Forelimb muscle (tissue), 1 donor: ENCODE data around the gene CD99L2. TPM values are rescaled to one million over a fixed set of nuclear protein-coding genes. Genes with fewer than 3 reads are reported as not detected.
"Not testable (repeated sequence)": the region's sequence is repeated elsewhere in the genome, so short reads cannot be mapped to it uniquely, and the experiment has no call there.

Source experiments
- DNase-seq: peaks from one replicate; pipeline ENCODE4 v3.0.0-alpha.2; 2013; ENCODE audit warnings: low read depth
- polyA plus RNA-seq: library from polyadenylated mRNA; unstranded; fragments of 120-200 nt; gene quantifications from one replicate; pipeline ENCODE4 v1.2.1, GENCODE V29; 2013; ENCODE audit not compliant: insufficient read length

The CD99L2 gene
- polyA plus RNA-seq, 1 donor = 37.4 TPM

GRCh38 chrX:150856785-150857184 lies 41.7 kb downstream of the CD99L2 start:
- no peak for DNase-seq

DNA sequence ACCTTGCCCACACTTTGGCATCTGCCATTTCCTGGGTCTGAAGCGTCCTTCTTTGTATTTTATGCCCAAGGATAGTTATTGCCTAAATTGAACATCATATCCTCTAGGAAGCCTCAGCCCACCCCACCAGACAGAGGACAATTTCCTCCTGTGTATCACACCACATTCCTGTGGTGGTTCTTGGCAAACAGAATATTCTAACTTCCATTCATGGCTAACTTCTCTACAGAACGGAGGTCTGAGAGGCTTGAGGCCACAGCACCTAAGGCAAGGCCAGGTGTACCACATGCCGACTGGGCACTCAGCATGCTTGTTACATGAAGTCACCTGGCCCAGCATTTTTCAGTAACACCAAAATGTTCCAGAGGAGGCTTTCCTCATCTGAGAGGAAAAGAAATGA lies 42.4 kb downstream of the CD99L2 start:
- DNase-seq = no peak

DNA sequence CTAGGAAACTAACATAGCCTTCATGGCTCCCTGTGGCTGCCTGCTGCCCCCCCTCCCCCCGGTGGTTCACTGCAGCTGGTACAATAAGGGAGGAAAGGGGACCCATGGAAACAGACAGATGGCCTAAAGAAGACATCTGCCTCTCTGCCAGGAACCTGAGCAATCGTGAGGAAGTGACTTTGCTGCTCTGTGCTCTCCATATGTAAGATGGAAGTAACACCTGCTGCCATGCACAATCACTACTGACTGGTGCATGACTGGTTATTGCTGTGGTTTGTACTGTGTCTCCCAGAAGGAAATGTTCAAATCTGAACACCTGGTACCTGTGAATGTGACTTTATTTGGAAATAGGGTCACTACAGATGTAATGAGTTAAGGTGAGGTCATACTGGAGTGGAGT lies 43.6 kb downstream of the CD99L2 start:
- no peak for DNase-seq

GRCh38 chrX:150849996-150850720 lies 48.3 kb downstream of the CD99L2 start:
- DNase-seq = no peak

GRCh38 chrX:150849486-150849885 lies 49.0 kb downstream of the CD99L2 start:
- DNase-seq = no peak

DNA sequence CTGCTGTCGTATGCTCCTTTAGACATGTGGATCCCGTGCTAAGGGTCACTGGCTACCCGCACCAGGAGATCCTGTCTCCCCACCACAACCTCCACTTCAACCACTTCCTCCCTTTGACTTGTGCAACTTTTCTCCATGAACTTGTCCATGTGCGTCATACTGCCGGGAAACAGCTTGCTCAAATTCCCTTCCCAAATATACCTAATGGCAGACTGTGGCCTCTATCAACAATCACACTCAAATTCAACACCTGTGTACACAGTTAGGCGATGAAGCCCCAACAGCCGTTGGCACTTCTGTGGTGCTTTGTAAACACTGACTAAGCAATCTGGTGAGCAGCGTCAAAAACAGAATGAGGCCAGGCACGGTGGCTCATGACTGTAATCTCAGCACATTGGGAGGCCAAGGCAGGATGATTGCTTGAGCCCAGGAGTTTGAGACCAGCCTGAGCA lies 49.5 kb downstream of the CD99L2 start:
- no peak for DNase-seq

DNA sequence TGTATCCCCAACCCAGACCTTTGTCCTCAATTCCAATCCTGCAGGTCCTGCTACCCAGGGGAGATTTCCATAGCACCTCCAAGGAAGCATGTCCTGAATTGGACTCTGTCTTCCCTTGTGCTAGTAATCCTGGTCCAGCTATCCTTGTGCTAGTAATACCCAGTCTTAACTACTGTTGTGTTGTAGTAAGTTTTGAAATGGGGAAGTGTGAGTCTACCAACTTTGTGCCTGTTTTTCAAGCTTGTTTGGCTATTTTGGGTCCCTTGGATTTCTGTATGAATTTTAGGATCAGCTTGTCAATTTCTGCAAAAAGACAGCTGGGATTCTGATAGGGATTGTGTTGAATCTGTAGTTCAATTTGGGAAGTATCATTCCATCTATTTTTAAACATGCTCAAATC lies 51.4 kb downstream of the CD99L2 start:
- no peak for DNase-seq

- DNase-seq = no peak
These were observed 52.3 kb downstream of the CD99L2 start for GRCh38 chrX:150846130-150846529.

DNA sequence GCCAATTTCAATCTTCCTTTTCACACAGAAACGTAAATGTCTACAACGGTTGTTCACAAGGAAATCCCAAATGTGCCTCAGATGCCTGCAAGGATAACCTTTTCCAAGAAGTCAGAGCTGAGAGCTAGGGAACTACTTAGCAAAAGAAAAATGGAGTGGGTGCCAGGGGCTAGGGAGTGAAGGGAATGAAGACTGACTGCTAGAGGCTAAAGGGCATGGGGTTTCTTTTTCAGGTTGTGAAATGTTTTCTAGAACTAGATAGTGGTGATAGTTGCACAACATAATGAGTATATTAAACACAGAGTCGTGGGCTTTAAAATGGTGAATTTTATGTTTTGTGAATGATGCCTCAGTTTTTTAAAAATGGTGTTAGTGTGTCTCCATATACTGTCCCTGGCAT lies 53.4 kb downstream of the CD99L2 start:
- DNase-seq = no peak

DNA sequence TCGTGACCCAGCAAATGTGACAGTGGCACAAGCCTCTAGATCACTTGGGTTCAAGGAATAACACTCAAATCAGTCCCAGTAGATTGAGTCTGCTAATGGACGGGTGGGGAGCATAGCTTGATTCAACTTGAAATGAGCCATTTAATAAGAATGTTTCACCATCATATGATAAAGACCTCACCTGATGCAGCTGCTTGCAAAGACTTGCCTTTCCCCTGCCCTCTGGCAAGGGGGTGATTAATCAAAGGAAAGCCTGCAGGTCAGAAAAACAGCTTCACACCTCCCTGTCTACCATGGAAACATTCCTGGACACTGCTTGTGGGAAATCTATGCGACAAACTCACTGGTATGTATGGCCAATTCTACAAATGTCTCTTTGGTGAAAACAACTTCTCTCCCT lies 54.5 kb downstream of the CD99L2 start:
- no peak for DNase-seq

DNA sequence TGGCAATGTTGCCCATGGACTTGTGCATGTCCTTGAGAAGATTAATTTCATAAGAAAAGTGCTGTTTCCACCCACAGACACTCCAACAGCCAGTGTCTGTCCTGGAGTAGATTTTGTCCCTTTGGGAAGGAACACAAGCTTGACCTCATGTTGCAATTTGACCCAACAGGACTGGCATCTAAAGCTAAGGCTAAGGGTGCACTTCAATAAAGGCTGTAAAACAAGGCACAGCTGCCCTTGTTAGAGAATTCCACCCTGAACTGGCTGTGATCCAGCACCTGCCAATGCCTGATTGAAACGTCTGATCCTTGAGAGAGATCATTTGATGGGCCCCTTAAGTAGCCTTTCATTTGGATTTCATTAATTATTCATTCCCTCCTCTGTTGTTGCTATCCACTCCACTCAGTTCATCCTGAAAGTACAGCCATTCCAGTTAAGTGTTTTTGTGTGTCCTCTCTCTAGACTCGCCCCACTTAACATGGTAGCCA lies 56.2 kb downstream of the CD99L2 start:
- DNase-seq = no peak

GRCh38 chrX:150841456-150842197 lies 56.8 kb downstream of the CD99L2 start:
- DNase-seq = no peak

DNA sequence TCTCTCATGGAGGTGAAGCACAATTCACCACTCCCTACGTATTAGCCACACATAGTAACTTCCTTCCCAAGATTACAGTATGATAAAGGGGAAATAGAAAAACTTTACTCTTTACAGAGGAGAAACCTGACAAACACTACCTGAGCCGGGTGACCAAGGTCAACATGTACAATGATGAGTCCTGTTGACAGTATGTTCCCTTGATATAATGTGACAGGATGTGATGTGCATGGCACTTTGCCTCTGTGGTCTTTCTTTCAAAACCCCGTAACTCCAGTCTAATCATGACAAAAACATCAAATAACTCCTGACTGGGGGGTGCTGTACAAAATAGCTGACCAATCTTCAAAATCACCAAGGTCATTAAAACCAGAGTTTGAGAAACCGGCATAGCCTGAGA lies 60.6 kb downstream of the CD99L2 start:
- no peak for DNase-seq

GRCh38 chrX:150834695-150835094 lies 63.8 kb downstream of the CD99L2 start:
- DNase-seq = no peak

- no peak for DNase-seq
These were observed 64.9 kb downstream of the CD99L2 start for GRCh38 chrX:150833454-150834056.

GRCh38 chrX:150831863-150832262 lies 66.6 kb downstream of the CD99L2 start:
- no peak for DNase-seq

- DNase-seq = no peak
These were observed 69.7 kb downstream of the CD99L2 start for GRCh38 chrX:150828785-150829184.

DNA sequence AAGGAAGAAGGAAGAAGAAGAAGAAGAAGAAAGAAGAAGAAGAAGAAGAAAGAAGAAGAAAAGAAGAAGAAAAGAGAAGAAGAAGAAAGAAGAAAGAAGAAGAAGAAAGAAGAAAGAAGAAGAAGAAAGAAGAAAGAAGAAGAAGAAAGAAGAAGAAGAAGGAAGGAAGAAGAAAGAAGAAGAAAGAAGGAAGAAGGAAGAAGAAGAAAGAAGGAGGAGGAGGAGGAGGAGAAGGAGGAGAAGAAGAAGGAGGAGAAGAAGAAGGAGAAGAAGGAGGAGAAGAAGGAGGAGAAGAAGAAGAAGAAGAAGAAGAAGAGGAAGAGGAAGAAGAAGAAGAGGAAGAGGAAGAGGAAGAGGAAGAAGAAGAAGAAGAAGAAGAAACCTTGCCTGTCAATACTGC lies 74.1 kb downstream of the CD99L2 start:
- not testable (repeated sequence) for DNase-seq

DNA sequence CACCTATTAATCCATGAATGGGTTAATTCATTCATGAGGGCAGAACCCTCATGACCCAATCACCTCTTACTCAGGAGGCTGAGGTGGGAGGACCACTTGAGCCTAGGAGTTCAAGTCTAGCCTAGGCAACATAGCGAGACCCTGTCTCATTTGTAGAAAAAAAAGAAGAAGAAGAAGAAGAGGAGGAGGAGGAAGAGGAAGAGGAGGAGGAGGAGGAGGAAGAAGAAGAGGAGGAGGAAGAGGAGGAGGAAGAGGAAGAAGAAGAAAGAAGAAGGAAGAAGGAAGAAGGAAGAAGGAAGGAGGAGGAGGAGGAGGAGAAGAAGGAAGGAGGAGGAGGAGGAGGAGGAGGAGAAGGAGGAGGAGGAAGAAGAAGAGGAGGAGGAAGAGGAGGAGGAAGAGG lies 74.6 kb downstream of the CD99L2 start:
- DNase-seq = not testable (repeated sequence)

DNA sequence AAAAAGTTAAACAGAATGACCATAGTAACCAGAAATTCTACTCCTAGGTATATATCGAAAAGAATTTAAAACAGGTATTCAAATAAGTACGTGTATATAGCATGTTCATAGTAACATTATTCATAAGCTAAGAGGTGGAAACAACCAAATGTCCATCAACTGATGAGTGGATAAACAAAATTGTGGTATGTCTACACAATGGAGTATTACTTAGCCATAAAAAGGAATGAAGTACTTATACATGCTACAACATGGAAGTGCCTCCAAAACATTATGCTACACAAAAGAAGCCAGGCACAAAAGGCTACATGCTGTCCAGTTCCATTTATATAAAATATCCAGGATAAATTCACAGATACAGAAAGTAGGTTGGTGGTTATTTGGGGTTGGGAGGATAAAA lies 76.5 kb downstream of the CD99L2 start:
- no peak for DNase-seq

- no peak for DNase-seq
These were observed 84.5 kb downstream of the CD99L2 start for GRCh38 chrX:150813922-150814321.

GRCh38 chrX:150806827-150807226 lies 91.6 kb downstream of the CD99L2 start:
- no peak for DNase-seq

DNA sequence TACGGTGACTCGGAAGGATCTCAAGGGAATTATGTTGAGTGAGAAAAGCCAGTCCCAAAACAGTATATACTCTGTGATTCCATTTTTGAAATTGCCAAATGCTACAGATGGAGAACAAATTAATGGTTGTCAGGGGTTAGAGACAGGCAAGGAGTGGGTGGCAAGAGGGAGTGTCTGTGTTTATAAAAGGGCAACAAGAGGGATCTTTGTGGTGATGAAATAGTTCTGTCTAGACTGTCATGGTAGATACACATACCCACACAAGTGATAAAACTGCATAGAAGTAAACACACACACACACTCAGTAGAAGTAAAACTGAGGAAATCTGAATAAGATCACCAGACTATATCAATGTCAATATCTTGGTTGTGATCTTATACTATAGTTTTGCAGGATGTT lies 92.7 kb downstream of the CD99L2 start:
- no peak for DNase-seq
